Right atrium auricular region (tissue), 2 donors: Measurements from ENCODE around the gene TBC1D8. TPM values are rescaled to one million over a fixed set of nuclear protein-coding genes. Genes with fewer than 3 reads are reported as not detected.
"Not testable (repeated sequence)": the region's sequence is repeated elsewhere in the genome, so short reads cannot be mapped to it uniquely, and the experiment has no call there.

Experiments
- DNase-seq: peaks from one replicate; pipeline ENCODE4 v3.0.0-alpha.2; 2019; ENCODE audit warnings: low spot score
- H3K27ac ChIP-seq, 2 donors: fragments of 200-600 bp; sonication (generic); 1 replicate in 1 of 2; 2 replicates in 1 of 2; pipeline ENCODE4 v1.5.1; 2016 to 2019
- H3K27me3 ChIP-seq, 2 donors: fragments of 200-600 bp; sonication (generic); one replicate each; pipeline versions ENCODE4 v1.5.1 to v1.6.0; 2017 to 2019
- H3K36me3 ChIP-seq: fragments of 200-600 bp; sonication (generic); one replicate; pipeline ENCODE4 v1.5.1; 2016
- H3K4me1 ChIP-seq, 2 donors: fragments of 200-600 bp; sonication (generic); one replicate each; pipeline versions ENCODE4 v1.5.1 to v1.6.0; 2017 to 2019
- H3K4me3 ChIP-seq, 2 donors: fragments of 200-600 bp; sonication (generic); 1 replicate in 1 of 2; 2 replicates in 1 of 2; pipeline ENCODE4 v1.5.1; 2017 to 2019; ENCODE audit warnings: mild to moderate bottlenecking in 1 of 2, moderate library complexity in 1 of 2
- H3K9me3 ChIP-seq, 2 donors: fragments of 200-600 bp; sonication (generic); one replicate each; pipeline ENCODE4 v1.5.1; 2019
- CTCF ChIP-seq, 2 donors: fragments of 200-600 bp; sonication (generic); IDR thresholded peaks; one replicate each; pipeline ENCODE4 v1.5.1; 2019; ENCODE audit warnings: antibody characterized with exemption in 2 of 2
- total RNA-seq, 2 donors: library from RNA; depleted of rRNA; stranded (reverse); fragments of >200 nt; gene quantifications; one replicate each; pipeline ENCODE4 v1.1.0, GENCODE V29; 2016

Gene TBC1D8
- total RNA-seq, 2 donors from 2014 or later: 42.3 to 50.3 TPM

DNA sequence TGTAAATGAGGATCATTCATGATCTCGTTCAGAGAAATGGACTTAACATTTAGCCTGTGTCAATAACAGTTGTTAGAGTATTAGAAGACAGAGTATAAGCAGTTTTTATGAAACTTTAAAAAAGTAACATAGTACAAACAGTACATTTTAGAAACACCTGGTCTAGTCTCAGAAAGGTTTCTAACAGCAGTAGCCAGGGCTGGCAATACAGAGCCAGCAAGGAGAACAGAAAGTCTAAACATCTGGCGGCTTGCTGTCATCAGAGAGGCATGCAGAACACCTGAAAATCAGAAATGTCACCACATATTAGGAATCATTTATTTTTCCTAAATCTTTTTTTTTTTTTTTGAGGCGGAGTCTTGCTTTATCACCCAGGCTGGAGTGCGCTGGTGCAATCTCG lies 99.0 kb downstream of the TBC1D8 start:
- Histone ChIP-seq H3K4me3 (no peak overlapping the region), H3K27me3 (no peaks in the 10 kb centered on the region), H3K4me1 (peaks cover 0 to 11% of the 10 kb centered on the region in 2 donors), H3K27ac (no peak overlapping the region), H3K9me3 (no peaks in the 10 kb centered on the region), H3K36me3 (peaks cover 47% of the 10 kb centered on the region)
- DNase-seq: no peak
- TF ChIP-seq CTCF (IDR thresholded peaks at IDR 0.05): no peak

- H3K27me3 ChIP-seq, H3K9me3 ChIP-seq, DNase-seq, H3K4me3 ChIP-seq, H3K27ac ChIP-seq: not testable (repeated sequence)
- H3K36me3 ChIP-seq: peaks cover 38% of the 10 kb centered on the region
- peaks cover 0 to 14% of the 10 kb centered on the region in 2 donors for H3K4me1 ChIP-seq
Measured at GRCh38 chr2:101050886-101051285, 100.3 kb downstream of the TBC1D8 start.

- Histone ChIP-seq H3K27me3 (no peaks in the 10 kb centered on the region), H3K36me3 (peaks cover 34% of the 10 kb centered on the region), H3K4me3 (no peak overlapping the region), H3K9me3 (no peaks in the 10 kb centered on the region), H3K4me1 (peaks cover 0 to 14% of the 10 kb centered on the region in 2 donors), H3K27ac (no peak overlapping the region)
- no peak for DNase-seq
- TF ChIP-seq CTCF (IDR thresholded peaks at IDR 0.05): no peak
Measured at GRCh38 chr2:101048756-101049155, 102.4 kb downstream of the TBC1D8 start.

GRCh38 chr2:101047774-101048173 lies 103.4 kb downstream of the TBC1D8 start:
- no peaks in the 10 kb centered on the region for H3K9me3 ChIP-seq
- H3K36me3 ChIP-seq: peaks cover 25% of the 10 kb centered on the region
- DNase-seq: no peak
- no peaks in the 10 kb centered on the region for H3K27me3 ChIP-seq
- no peak overlapping the region for H3K27ac ChIP-seq
- peaks cover 0 to 14% of the 10 kb centered on the region in 2 donors for H3K4me1 ChIP-seq
- no peak overlapping the region for H3K4me3 ChIP-seq
- TF ChIP-seq CTCF (IDR thresholded peaks at IDR 0.05): no peak

DNA sequence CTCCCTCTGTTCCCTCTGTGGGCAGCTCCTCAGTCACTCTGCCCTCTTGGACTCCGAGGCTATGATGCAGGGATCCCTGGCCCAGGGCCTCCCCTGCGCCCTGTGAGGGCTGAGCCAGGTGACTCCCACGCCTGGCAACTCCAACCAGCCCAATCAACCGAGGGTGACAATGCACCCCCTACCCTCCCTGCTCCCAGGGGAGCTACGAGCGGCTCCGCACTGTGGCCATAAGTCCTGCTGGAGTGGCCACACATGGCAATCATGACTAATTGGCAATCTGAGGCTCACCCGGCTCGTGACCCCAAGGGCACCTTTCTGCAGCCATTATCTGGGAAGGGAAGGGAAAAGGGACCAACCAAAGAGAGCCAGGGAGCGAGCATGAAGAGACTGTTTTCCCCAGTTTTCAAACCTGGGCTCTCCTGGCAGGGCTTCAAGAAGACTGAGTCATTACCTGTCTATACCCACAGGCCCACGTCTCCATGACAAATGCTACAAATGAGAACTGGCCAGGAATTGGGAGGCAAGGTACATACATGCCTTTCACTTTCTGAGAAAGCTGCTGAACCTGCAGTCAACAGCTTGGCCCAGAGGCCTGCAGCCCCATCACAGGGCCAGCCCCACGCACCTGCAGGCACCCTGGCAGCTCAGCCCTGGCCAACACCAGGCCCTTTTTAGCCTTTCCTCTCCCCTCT lies 104.0 kb downstream of the TBC1D8 start:
- no peaks in the 10 kb centered on the region for H3K27me3 ChIP-seq
- peaks cover 0 to 14% of the 10 kb centered on the region in 2 donors for H3K4me1 ChIP-seq
- peaks cover 24% of the 10 kb centered on the region for H3K36me3 ChIP-seq
- no peaks in the 10 kb centered on the region for H3K9me3 ChIP-seq
- no peak overlapping the region for H3K27ac ChIP-seq
- no peak overlapping the region for H3K4me3 ChIP-seq
- no peak for TF ChIP-seq CTCF (IDR thresholded peaks at IDR 0.05)
- DNase-seq: no peak

GRCh38 chr2:101045330-101045729 lies 105.9 kb downstream of the TBC1D8 start:
- no peak for DNase-seq
- no peak overlapping the region for H3K4me3 ChIP-seq
- H3K36me3 ChIP-seq: peaks cover 25% of the 10 kb centered on the region
- TF ChIP-seq CTCF (IDR thresholded peaks at IDR 0.05): no peak
- H3K4me1 ChIP-seq: peaks cover 0 to 14% of the 10 kb centered on the region in 2 donors
- no peak overlapping the region for H3K27ac ChIP-seq
- no peaks in the 10 kb centered on the region for H3K9me3 ChIP-seq
- H3K27me3 ChIP-seq: no peaks in the 10 kb centered on the region
